Stomach smooth muscle (tissue), 2 donors: ENCODE data around the gene HS2ST1.

Source experiments
- H3K27ac ChIP-seq: one replicate; pipeline ENCODE4 v1.7.0; 2013; ENCODE audit warnings: mild to moderate bottlenecking, low read length, inconsistent platforms
- H3K27me3 ChIP-seq, 2 donors: one replicate each; pipeline ENCODE4 v1.7.0; 2013; ENCODE audit warnings: low read length in 2 of 2; ENCODE audit not compliant: insufficient read depth in 2 of 2, control insufficient read depth in 1 of 2
- H3K36me3 ChIP-seq, 2 donors: one replicate each; pipeline ENCODE4 v1.7.0; 2013; ENCODE audit warnings: low read length in 2 of 2; ENCODE audit not compliant: control insufficient read depth in 2 of 2, insufficient read depth in 2 of 2
- H3K4me1 ChIP-seq: one replicate; pipeline ENCODE4 v1.7.0; 2013; ENCODE audit warnings: low read length; ENCODE audit not compliant: control insufficient read depth, insufficient read depth
- H3K4me3 ChIP-seq, 2 donors: one replicate each; pipeline ENCODE4 v1.7.0; 2013; ENCODE audit warnings: low read length in 2 of 2
- H3K9ac ChIP-seq, 2 donors: one replicate each; pipeline ENCODE4 v1.7.0; 2013; ENCODE audit warnings: low read length in 2 of 2, mild to moderate bottlenecking in 1 of 2
- H3K9me3 ChIP-seq, 2 donors: one replicate each; pipeline ENCODE4 v1.7.0; 2013; ENCODE audit warnings: low read length in 2 of 2; ENCODE audit not compliant: control insufficient read depth in 2 of 2
- donor health status: healthy.
- donor health status: Pancreatic carcinoma.

Gene HS2ST1

GRCh38 chr1:87106867-87107266 lies 192.4 kb downstream of the HS2ST1 start:
- Histone ChIP-seq H3K9ac (no peak overlapping the region), H3K27ac (no peak overlapping the region), H3K4me3 (no peak overlapping the region), H3K9me3 (no peaks in the 10 kb centered on the region), H3K27me3 (no peaks in the 10 kb centered on the region), H3K4me1 (no peaks in the 10 kb centered on the region), H3K36me3 (no peaks in the 10 kb centered on the region)

GRCh38 chr1:87108228-87108627 lies 193.8 kb downstream of the HS2ST1 start:
- Histone ChIP-seq H3K36me3 (no peaks in the 10 kb centered on the region), H3K4me1 (no peaks in the 10 kb centered on the region), H3K27ac (no peak overlapping the region), H3K9me3 (no peaks in the 10 kb centered on the region), H3K27me3 (no peaks in the 10 kb centered on the region), H3K9ac (no peak overlapping the region), H3K4me3 (no peak overlapping the region)

GRCh38 chr1:87108814-87109411 lies 194.5 kb downstream of the HS2ST1 start:
- Histone ChIP-seq H3K4me3 (no peak overlapping the region), H3K9me3 (no peaks in the 10 kb centered on the region), H3K4me1 (no peaks in the 10 kb centered on the region), H3K27ac (no peak overlapping the region), H3K27me3 (no peaks in the 10 kb centered on the region), H3K36me3 (no peaks in the 10 kb centered on the region), H3K9ac (no peak overlapping the region)

- H3K9me3 ChIP-seq = no peaks in the 10 kb centered on the region
- no peak overlapping the region for H3K9ac ChIP-seq
- H3K27ac ChIP-seq = no peak overlapping the region
- H3K4me3 ChIP-seq = no peak overlapping the region
- no peaks in the 10 kb centered on the region for H3K36me3 ChIP-seq
- no peaks in the 10 kb centered on the region for H3K27me3 ChIP-seq
- no peaks in the 10 kb centered on the region for H3K4me1 ChIP-seq
These were observed 197.4 kb downstream of the HS2ST1 start for GRCh38 chr1:87111659-87112371.

- H3K4me1 ChIP-seq = no peaks in the 10 kb centered on the region
- no peak overlapping the region for H3K27ac ChIP-seq
- no peak overlapping the region for H3K9ac ChIP-seq
- H3K27me3 ChIP-seq = no peaks in the 10 kb centered on the region
- H3K36me3 ChIP-seq = no peaks in the 10 kb centered on the region
- no peaks in the 10 kb centered on the region for H3K9me3 ChIP-seq
- H3K4me3 ChIP-seq = no peak overlapping the region
These were observed 198.9 kb downstream of the HS2ST1 start for GRCh38 chr1:87113313-87113712.

- no peak overlapping the region for H3K9ac ChIP-seq
- H3K9me3 ChIP-seq = no peaks in the 10 kb centered on the region
- H3K36me3 ChIP-seq = no peaks in the 10 kb centered on the region
- H3K4me3 ChIP-seq = no peak overlapping the region
- no peak overlapping the region for H3K27ac ChIP-seq
- no peaks in the 10 kb centered on the region for H3K27me3 ChIP-seq
- no peaks in the 10 kb centered on the region for H3K4me1 ChIP-seq
These were observed 201.0 kb downstream of the HS2ST1 start for GRCh38 chr1:87115317-87115890.

- no peaks in the 10 kb centered on the region for H3K4me1 ChIP-seq
- H3K27ac ChIP-seq = no peak overlapping the region
- no peak overlapping the region for H3K4me3 ChIP-seq
- no peak overlapping the region for H3K9ac ChIP-seq
- no peaks in the 10 kb centered on the region for H3K9me3 ChIP-seq
- no peaks in the 10 kb centered on the region for H3K36me3 ChIP-seq
- H3K27me3 ChIP-seq = no peaks in the 10 kb centered on the region
These were observed 201.5 kb downstream of the HS2ST1 start for GRCh38 chr1:87115891-87116290.

- Histone ChIP-seq H3K27me3 (no peaks in the 10 kb centered on the region), H3K4me3 (no peak overlapping the region), H3K9ac (no peak overlapping the region), H3K9me3 (no peaks in the 10 kb centered on the region), H3K27ac (no peak overlapping the region), H3K36me3 (no peaks in the 10 kb centered on the region), H3K4me1 (no peaks in the 10 kb centered on the region)
These were observed 203.4 kb downstream of the HS2ST1 start for GRCh38 chr1:87117761-87118368.

GRCh38 chr1:87119541-87120140 lies 205.2 kb downstream of the HS2ST1 start:
- no peaks in the 10 kb centered on the region for H3K27me3 ChIP-seq
- H3K9ac ChIP-seq = no peak overlapping the region
- H3K4me3 ChIP-seq = no peak overlapping the region
- no peaks in the 10 kb centered on the region for H3K36me3 ChIP-seq
- H3K27ac ChIP-seq = no peak overlapping the region
- no peaks in the 10 kb centered on the region for H3K9me3 ChIP-seq
- H3K4me1 ChIP-seq = no peaks in the 10 kb centered on the region

- Histone ChIP-seq H3K4me1 (no peaks in the 10 kb centered on the region), H3K36me3 (no peaks in the 10 kb centered on the region), H3K27me3 (no peaks in the 10 kb centered on the region), H3K9me3 (no peaks in the 10 kb centered on the region), H3K4me3 (no peak overlapping the region), H3K9ac (no peak overlapping the region), H3K27ac (no peak overlapping the region)
These were observed 206.3 kb downstream of the HS2ST1 start for GRCh38 chr1:87120779-87121178.
